Neural cell (in vitro differentiated cells): ENCODE data around the gene DCC. TPM values are rescaled to one million over a fixed set of nuclear protein-coding genes. Genes with fewer than 3 reads are reported as not detected.

Source experiments
- H2AFZ ChIP-seq: fragments of 200-600, 300-800 bp; sonication (generic), shearing (Covaris generic); 2 replicates; pipeline ENCODE4 v1.6.0; 2014; ENCODE audit warnings: low read depth, mild to moderate bottlenecking, antibody characterized with exemption, low read length, moderate library complexity
- H3F3A ChIP-seq: fragments of 200-600 bp; shearing (Covaris generic); 2 replicates; pipeline ENCODE4 v1.6.1; 2016; ENCODE audit warnings: mild to moderate bottlenecking, moderate library complexity, mixed read lengths, antibody characterized with exemption, low read length; ENCODE audit not compliant: insufficient read depth, poor library complexity, severe bottlenecking
- H3K27ac ChIP-seq: fragments of 200-600, 300-800 bp; sonication (generic), shearing (Covaris generic); 2 replicates; pipeline ENCODE4 v1.5.1; 2014; ENCODE audit warnings: mild to moderate bottlenecking, low read length, moderate library complexity
- H3K27me3 ChIP-seq: fragments of 300-800, 200-600 bp; sonication (generic), shearing (Covaris generic); 2 replicates; pipeline ENCODE4 v1.6.0; 2014; ENCODE audit warnings: mild to moderate bottlenecking, low read depth, low read length, moderate library complexity; ENCODE audit not compliant: insufficient read depth
- H3K36me3 ChIP-seq: fragments of 300-800, 200-600 bp; sonication (generic), shearing (Covaris generic); 2 replicates; pipeline ENCODE4 v1.5.1; 2014; ENCODE audit warnings: mild to moderate bottlenecking, antibody characterized with exemption, low read length, moderate library complexity; ENCODE audit not compliant: insufficient read depth
- H3K4me2 ChIP-seq: fragments of 300-800, 200-600 bp; sonication (generic), shearing (Covaris generic); 2 replicates; pipeline ENCODE4 v1.6.0; 2014; ENCODE audit warnings: mild to moderate bottlenecking, low read length
- H3K4me3 ChIP-seq: fragments of 300-800, 200-600 bp; sonication (generic), shearing (Covaris generic); 2 replicates; pipeline ENCODE4 v1.5.1; 2014; ENCODE audit warnings: mild to moderate bottlenecking, low read length, moderate library complexity
- H3K79me2 ChIP-seq: fragments of 200-600 bp; shearing (Covaris generic); replicated peaks from 2 replicates; pipeline ENCODE4 v1.6.0; 2014; ENCODE audit warnings: mild to moderate bottlenecking, low read length, moderate library complexity; ENCODE audit not compliant: insufficient read depth
- H3K9ac ChIP-seq: fragments of 300-800, 200-600 bp; sonication (generic), shearing (Covaris generic); 2 replicates; pipeline ENCODE4 v1.6.1; 2016; ENCODE audit warnings: mild to moderate bottlenecking, low read length, mixed read lengths
- H3K9me2 ChIP-seq: fragments of 200-600 bp; shearing (Covaris generic); 2 replicates; pipeline ENCODE4 v1.6.1; 2016; ENCODE audit warnings: mild to moderate bottlenecking, low read length, mixed read lengths; ENCODE audit not compliant: insufficient read depth
- H3K9me3 ChIP-seq: fragments of 200-600, 300-800 bp; sonication (generic), shearing (Covaris generic); 2 replicates; pipeline ENCODE4 v1.6.1; 2016; ENCODE audit warnings: mild to moderate bottlenecking, mixed run types, low read length, moderate library complexity, mixed read lengths
- H4K20me1 ChIP-seq: fragments of 200-600 bp; shearing (Covaris generic); 2 replicates; pipeline ENCODE4 v1.6.1; 2016; ENCODE audit warnings: mild to moderate bottlenecking, mixed run types; ENCODE audit not compliant: insufficient read depth
- EP300 ChIP-seq: fragments of 450-650 bp; conservative IDR thresholded peaks from 2 replicates; pipeline ENCODE4 v1.6.1; 2014; ENCODE audit warnings: antibody characterized with exemption, mild to moderate bottlenecking, moderate library complexity; ENCODE audit not compliant: poor library complexity, severe bottlenecking
- EZH2 ChIP-seq: fragments of 200-600, 300-800 bp; shearing (Covaris generic), sonication (generic); IDR thresholded peaks from 2 replicates; pipeline ENCODE4 v1.6.1; 2014; ENCODE audit warnings: antibody characterized with exemption, low read length, borderline replicate concordance, mild to moderate bottlenecking; ENCODE audit not compliant: insufficient read depth, poor library complexity, severe bottlenecking
- MXI1 ChIP-seq: fragments of 450-650 bp; conservative IDR thresholded peaks from 2 replicates; pipeline ENCODE4 v1.6.1; 2014; ENCODE audit warnings: antibody characterized with exemption, mild to moderate bottlenecking; ENCODE audit not compliant: poor library complexity, severe bottlenecking
- POLR2AphosphoS5 ChIP-seq: IDR thresholded peaks from 2 replicates; pipeline ENCODE4 v1.6.1; 2012
- RAD21 ChIP-seq: fragments of 450-650 bp; conservative IDR thresholded peaks from 2 replicates; pipeline ENCODE4 v1.6.1; 2014; ENCODE audit warnings: antibody characterized with exemption, mild to moderate bottlenecking, moderate library complexity
- SMC3 ChIP-seq: fragments of 450-650 bp; conservative IDR thresholded peaks from 2 replicates; pipeline ENCODE4 v1.6.1; 2014; ENCODE audit warnings: antibody characterized with exemption, mild to moderate bottlenecking, moderate library complexity; ENCODE audit not compliant: poor library complexity
- TAF1 ChIP-seq: IDR thresholded peaks from 2 replicates; pipeline ENCODE4 v1.6.1; 2012; ENCODE audit warnings: low read depth
- polyA plus RNA-seq: library from polyadenylated mRNA; depleted of rRNA; stranded (reverse); fragments of >200 nt; gene quantifications from 2 replicates; pipeline ENCODE4 v1.2.3, GENCODE V29; 2014
- TF ChIP-seq, protein P1 (sequence below): IDR thresholded peaks from 2 replicates; pipeline ENCODE4 v1.6.1; 2012; ENCODE audit warnings: borderline replicate concordance
- TF ChIP-seq, protein P2 (sequence below): fragments of 450-650 bp; IDR thresholded peaks from 2 replicates; pipeline ENCODE4 v1.5.1; 2014; ENCODE audit warnings: antibody characterized with exemption, mild to moderate bottlenecking, moderate library complexity; ENCODE audit not compliant: poor library complexity, severe bottlenecking

DCC gene
- polyA plus RNA-seq, 1 donor from 2014 or later = 40.7 TPM

DNA sequence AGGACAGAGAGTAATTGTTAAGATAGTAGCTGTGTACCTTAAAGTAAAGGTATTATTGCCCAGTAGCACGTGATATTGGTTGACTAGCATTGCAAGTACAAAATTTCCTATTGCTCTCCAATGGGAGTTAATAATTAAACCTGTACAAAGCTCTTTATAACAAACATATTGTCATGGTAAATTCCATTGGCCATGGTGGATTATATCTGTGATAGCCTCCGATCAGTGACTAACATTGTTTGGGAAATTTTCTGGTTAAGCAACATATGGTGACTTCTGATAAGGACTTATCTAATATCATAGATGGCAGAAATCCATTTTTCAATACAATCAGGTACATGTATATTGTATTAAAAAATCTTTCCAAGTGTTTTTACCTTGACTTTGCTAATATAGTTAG lies 360.8 kb downstream of the DCC start (continued):
- TF ChIP-seq, protein P1, sequence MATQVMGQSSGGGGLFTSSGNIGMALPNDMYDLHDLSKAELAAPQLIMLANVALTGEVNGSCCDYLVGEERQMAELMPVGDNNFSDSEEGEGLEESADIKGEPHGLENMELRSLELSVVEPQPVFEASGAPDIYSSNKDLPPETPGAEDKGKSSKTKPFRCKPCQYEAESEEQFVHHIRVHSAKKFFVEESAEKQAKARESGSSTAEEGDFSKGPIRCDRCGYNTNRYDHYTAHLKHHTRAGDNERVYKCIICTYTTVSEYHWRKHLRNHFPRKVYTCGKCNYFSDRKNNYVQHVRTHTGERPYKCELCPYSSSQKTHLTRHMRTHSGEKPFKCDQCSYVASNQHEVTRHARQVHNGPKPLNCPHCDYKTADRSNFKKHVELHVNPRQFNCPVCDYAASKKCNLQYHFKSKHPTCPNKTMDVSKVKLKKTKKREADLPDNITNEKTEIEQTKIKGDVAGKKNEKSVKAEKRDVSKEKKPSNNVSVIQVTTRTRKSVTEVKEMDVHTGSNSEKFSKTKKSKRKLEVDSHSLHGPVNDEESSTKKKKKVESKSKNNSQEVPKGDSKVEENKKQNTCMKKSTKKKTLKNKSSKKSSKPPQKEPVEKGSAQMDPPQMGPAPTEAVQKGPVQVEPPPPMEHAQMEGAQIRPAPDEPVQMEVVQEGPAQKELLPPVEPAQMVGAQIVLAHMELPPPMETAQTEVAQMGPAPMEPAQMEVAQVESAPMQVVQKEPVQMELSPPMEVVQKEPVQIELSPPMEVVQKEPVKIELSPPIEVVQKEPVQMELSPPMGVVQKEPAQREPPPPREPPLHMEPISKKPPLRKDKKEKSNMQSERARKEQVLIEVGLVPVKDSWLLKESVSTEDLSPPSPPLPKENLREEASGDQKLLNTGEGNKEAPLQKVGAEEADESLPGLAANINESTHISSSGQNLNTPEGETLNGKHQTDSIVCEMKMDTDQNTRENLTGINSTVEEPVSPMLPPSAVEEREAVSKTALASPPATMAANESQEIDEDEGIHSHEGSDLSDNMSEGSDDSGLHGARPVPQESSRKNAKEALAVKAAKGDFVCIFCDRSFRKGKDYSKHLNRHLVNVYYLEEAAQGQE = no peak
- no peak for TF ChIP-seq MXI1

DNA sequence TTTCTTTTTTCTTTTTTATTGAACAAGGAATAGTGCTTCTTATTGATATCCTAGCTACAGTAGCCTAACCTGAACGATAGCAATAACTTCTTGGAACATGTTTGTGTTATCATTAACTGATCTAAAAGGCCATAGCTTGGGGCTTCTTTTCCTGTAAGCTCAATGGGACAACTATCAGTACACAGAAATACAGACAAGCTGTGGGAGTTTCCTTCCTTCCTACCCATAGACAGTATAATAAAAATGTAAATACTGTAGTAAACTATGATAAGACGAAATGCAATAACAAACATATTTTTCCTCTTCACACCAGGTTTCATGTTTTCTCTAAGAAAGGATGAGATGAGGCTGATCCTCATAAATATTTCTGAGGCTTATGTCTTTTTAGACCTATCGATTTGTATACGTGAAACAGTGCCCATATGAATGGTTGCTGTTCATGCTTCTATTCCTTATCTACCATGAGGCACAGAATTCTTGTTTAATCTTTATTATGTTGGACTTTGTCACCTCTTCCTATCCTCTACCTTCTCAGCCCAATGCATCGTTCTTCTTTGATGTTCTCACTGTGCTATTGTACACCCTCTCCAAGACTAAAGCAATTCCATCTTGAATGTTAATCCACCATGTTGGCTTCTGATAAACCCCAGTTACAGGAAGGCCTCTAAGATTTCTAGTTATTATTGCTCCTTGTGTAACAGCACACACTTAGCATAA lies 361.4 kb downstream of the DCC start:
- no peak overlapping the region for H2AFZ ChIP-seq
- no peak overlapping the region for H3K4me3 ChIP-seq
- no peak overlapping the region for H3K9ac ChIP-seq
- H3K36me3 ChIP-seq = no peaks in the 10 kb centered on the region
- no peak overlapping the region for H3K4me2 ChIP-seq
- no peaks in the 10 kb centered on the region for H3K79me2 ChIP-seq
- TF ChIP-seq, protein P2, sequence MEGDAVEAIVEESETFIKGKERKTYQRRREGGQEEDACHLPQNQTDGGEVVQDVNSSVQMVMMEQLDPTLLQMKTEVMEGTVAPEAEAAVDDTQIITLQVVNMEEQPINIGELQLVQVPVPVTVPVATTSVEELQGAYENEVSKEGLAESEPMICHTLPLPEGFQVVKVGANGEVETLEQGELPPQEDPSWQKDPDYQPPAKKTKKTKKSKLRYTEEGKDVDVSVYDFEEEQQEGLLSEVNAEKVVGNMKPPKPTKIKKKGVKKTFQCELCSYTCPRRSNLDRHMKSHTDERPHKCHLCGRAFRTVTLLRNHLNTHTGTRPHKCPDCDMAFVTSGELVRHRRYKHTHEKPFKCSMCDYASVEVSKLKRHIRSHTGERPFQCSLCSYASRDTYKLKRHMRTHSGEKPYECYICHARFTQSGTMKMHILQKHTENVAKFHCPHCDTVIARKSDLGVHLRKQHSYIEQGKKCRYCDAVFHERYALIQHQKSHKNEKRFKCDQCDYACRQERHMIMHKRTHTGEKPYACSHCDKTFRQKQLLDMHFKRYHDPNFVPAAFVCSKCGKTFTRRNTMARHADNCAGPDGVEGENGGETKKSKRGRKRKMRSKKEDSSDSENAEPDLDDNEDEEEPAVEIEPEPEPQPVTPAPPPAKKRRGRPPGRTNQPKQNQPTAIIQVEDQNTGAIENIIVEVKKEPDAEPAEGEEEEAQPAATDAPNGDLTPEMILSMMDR = no peak
- TF ChIP-seq TAF1 (no peak), POLR2AphosphoS5 (no peak), RAD21 (no peak), EZH2 (no peak), SMC3 (no peak), MXI1 (no peak), EP300 (no peak)
- TF ChIP-seq, protein P1 = no peak
- H3K27ac ChIP-seq = no peak overlapping the region
- no peaks in the 10 kb centered on the region for H3F3A ChIP-seq
- H3K9me3 ChIP-seq = no peaks in the 10 kb centered on the region
- no peaks in the 10 kb centered on the region for H4K20me1 ChIP-seq
- H3K27me3 ChIP-seq = no peaks in the 10 kb centered on the region
- H3K9me2 ChIP-seq = no peaks in the 10 kb centered on the region
